A549 treated with AZD2906 at 1 μM for 4 hours (cell line): ENCODE measurements around the gene GAGE12D. TPM values are rescaled to one million over a fixed set of nuclear protein-coding genes. Genes with fewer than 3 reads are reported as not detected.

Source experiments
- total RNA-seq: library from RNA; stranded (reverse); fragments of 200-300 nt; extraction: Qiagen RNA extraction; gene quantifications from 5 replicates; pipeline ENCODE4 v1.2.3, GENCODE V29; 2022

Gene GAGE12D
- total RNA-seq: not detected in 5 replicates

GRCh38 chrX:49541433-49541832 lies at the start of gene GAGE12D:
Gene GAGE12D, plus strand, starts transcription at chrX:49541733. Its CDS starts 1,155 bp downstream, at chrX:49542888.

GRCh38 chrX:49531877-49532276 lies 9.7 kb upstream of the GAGE12D start, which contains the start of gene GAGE12C:
Gene GAGE12C, plus strand, starts transcription at chrX:49532177. Its CDS starts 1,155 bp downstream, at chrX:49533332.

GRCh38 chrX:49550989-49551388 lies 9.5 kb downstream of the GAGE12D start, which contains the start of gene GAGE12E:
Gene GAGE12E, plus strand, starts transcription at chrX:49551289. Its CDS starts 1,155 bp downstream, at chrX:49552444.

GRCh38 chrX:49560542-49560941 lies 19.0 kb downstream of the GAGE12D start, which contains the start of gene GAGE12F:
Gene GAGE12F, plus strand, starts transcription at chrX:49560842. Its CDS starts 1,155 bp downstream, at chrX:49561997.

GRCh38 chrX:49570100-49570499 lies 28.6 kb downstream of the GAGE12D start, which contains the start of gene GAGE12G:
Gene GAGE12G, plus strand, starts transcription at chrX:49570400. Its CDS starts 1,155 bp downstream, at chrX:49571555.

GRCh38 chrX:49579649-49580048 lies 38.1 kb downstream of the GAGE12D start, which contains the start of gene GAGE12H:
Gene GAGE12H, plus strand, starts transcription at chrX:49579949. Its CDS starts 1,155 bp downstream, at chrX:49581104.

GRCh38 chrX:49589196-49589595 lies 47.7 kb downstream of the GAGE12D start, which contains the start of gene GAGE2A:
Gene GAGE2A, plus strand, starts transcription at chrX:49589496. Its CDS starts 1,155 bp downstream, at chrX:49590651.

Other genes starting within 250 kb of the GAGE12D start
- not detected in 5 replicates for gene GAGE10, start 238.1 kb upstream of the GAGE12D start, total RNA-seq
- gene GAGE12J, start 219.7 kb upstream of the GAGE12D start, total RNA-seq: not detected in 5 replicates
- not detected in 5 replicates for gene GAGE13, start 210.2 kb upstream of the GAGE12D start, total RNA-seq
- not detected in 5 replicates for gene GAGE12C, start 9.6 kb upstream of the GAGE12D start, total RNA-seq
- not detected in 5 replicates for gene GAGE12E, start 9.6 kb downstream of the GAGE12D start, total RNA-seq
- gene GAGE12F, start 19.1 kb downstream of the GAGE12D start, total RNA-seq: not detected in 5 replicates
- not detected in 5 replicates for gene GAGE12G, start 28.7 kb downstream of the GAGE12D start, total RNA-seq
- gene GAGE12H, start 38.2 kb downstream of the GAGE12D start, total RNA-seq: not detected in 5 replicates
- gene GAGE2A, start 47.8 kb downstream of the GAGE12D start, total RNA-seq: not detected in 5 replicates
- gene GAGE1, start 57.3 kb downstream of the GAGE12D start, total RNA-seq: not detected in 5 replicates
- gene PAGE1, start 154.3 kb downstream of the GAGE12D start, total RNA-seq: 0.26 to 0.29 TPM in 2 of 5 replicates, not detected in the others